HepG2 (cell line): ENCODE results near the gene ZNF574. TPM values are rescaled to one million over a fixed set of nuclear protein-coding genes. Genes with fewer than 3 reads are reported as not detected.

Source experiments
- ATAC-seq: fragments of 200-7000 bp; cut with Tn5 transposase; 3 replicates; pipeline ENCODE4 v1.9.1; 2020; ENCODE audit warnings: mild to moderate bottlenecking, moderate library complexity
- BruUV-seq: library from RNA; stranded (reverse); fragments of 400-500 nt; replicated peaks from 2 replicates; lab custom pipeline; 2021; lab: Mats Ljungman, UMichigan
- CTCF ChIA-PET: fragments of 300-600 bp; formaldehyde crosslinking; extraction: SDS; loops from one replicate; lab custom pipeline; 2021; ENCODE audit warnings: low total read pairs, inconsistent platforms, low intra/inter-chr PET ratio; lab: Yijun Ruan, JAX
- POLR2A ChIA-PET: fragments of 350-600 bp; sonication (Branson Sonifier 250); formaldehyde crosslinking; loops from one replicate; lab custom pipeline; 2020; ENCODE audit warnings: antibody characterized with exemption, inconsistent platforms; lab: Yijun Ruan, JAX
- DNase-seq: peaks from one replicate; pipeline ENCODE4 v3.0.0-alpha.2; 2015; ENCODE audit warnings: low spot score
- FAIRE-seq: peaks from 3 replicates; lab custom pipeline; 2011; peaks lifted over from hg19 to GRCh38; lab: Jason Lieb, UNC
- H2AFZ ChIP-seq: one replicate; pipeline ENCODE4 v1.6.1; 2011; ENCODE audit warnings: low read length, inconsistent platforms
- H3K27ac ChIP-seq: fragments of 300-600 bp; 3 replicates; pipeline ENCODE4 v1.8.0; 2011; ENCODE audit warnings: mixed run types, mild to moderate bottlenecking, mixed read lengths, low read length, inconsistent platforms; ENCODE audit not compliant: insufficient read depth; ENCODE audit errors: extremely low read length
- H3K27me3 ChIP-seq, 2 experiments: fragments of 200-600 bp in 1 of 2; 2 replicates in 1 of 2; 3 replicates in 1 of 2; pipeline versions ENCODE4 v1.6.0 to v1.8.0; 2011; ENCODE audit warnings: low read length in 2 of 2, mild to moderate bottlenecking in 2 of 2, moderate library complexity in 2 of 2, inconsistent platforms in 1 of 2; ENCODE audit not compliant: insufficient read depth in 2 of 2, control insufficient read depth in 1 of 2
- H3K36me3 ChIP-seq, 2 experiments: fragments of 200-600 bp in 1 of 2; replicated peaks in 1 of 2; 2 replicates in 1 of 2; 3 replicates in 1 of 2; pipeline versions ENCODE4 v1.5.1 to v1.8.0; 2011; ENCODE audit warnings: low read length in 2 of 2, inconsistent platforms in 1 of 2; ENCODE audit not compliant: insufficient read depth in 2 of 2, control insufficient read depth in 1 of 2
- H3K4me1 ChIP-seq: 2 replicates; pipeline ENCODE4 v1.5.1; 2012; ENCODE audit warnings: low read length, inconsistent platforms; ENCODE audit not compliant: insufficient read depth
- H3K4me2 ChIP-seq: 2 replicates; pipeline ENCODE4 v1.6.0; 2011; ENCODE audit warnings: low read depth, low read length, inconsistent platforms
- H3K4me3 ChIP-seq, 3 experiments: fragments of 200-600 bp in 1 of 3; sonication (generic), shearing (Covaris generic) in 1 of 3; replicated peaks in 1 of 3; 2 replicates each; pipeline ENCODE4 v1.5.1; 2011 to 2016; ENCODE audit warnings: low read length in 3 of 3, inconsistent platforms in 2 of 3, low read depth in 2 of 3, mild to moderate bottlenecking in 2 of 3, control low read depth in 1 of 3, mixed read lengths in 1 of 3; ENCODE audit not compliant: insufficient read depth in 1 of 3
- H3K79me2 ChIP-seq: one replicate; pipeline ENCODE4 v1.6.1; 2011; ENCODE audit warnings: low read length, inconsistent platforms; ENCODE audit not compliant: insufficient read depth
- H3K9ac ChIP-seq: 2 replicates; pipeline ENCODE4 v1.6.0; 2011; ENCODE audit warnings: mild to moderate bottlenecking, low read depth, low read length, inconsistent platforms; ENCODE audit not compliant: insufficient read depth
- H3K9me3 ChIP-seq: 2 replicates; pipeline ENCODE4 v1.5.1; 2012; ENCODE audit warnings: mild to moderate bottlenecking, low read length
- H4K20me1 ChIP-seq: 2 replicates; pipeline ENCODE4 v1.6.0; 2011; ENCODE audit warnings: inconsistent platforms, mild to moderate bottlenecking, low read length, moderate library complexity; ENCODE audit not compliant: insufficient read depth
- AGO2 ChIP-seq: fragments of 200-400 bp; formaldehyde crosslinking; optimal IDR thresholded peaks from 2 replicates; pipeline ENCODE3; 2017; ENCODE audit warnings: mild to moderate bottlenecking, low read depth, low read length, moderate library complexity
- ESRRA ChIP-seq: sonication (generic); formaldehyde crosslinking; IDR thresholded peaks from 2 replicates; pipeline ENCODE4 v1.5.1; 2020; ENCODE audit warnings: mild to moderate bottlenecking, low read depth, missing genetic modification reagents
- FOXA3 ChIP-seq: IDR thresholded peaks from 2 replicates; pipeline ENCODE4 v1.6.1; 2016; ENCODE audit warnings: missing genetic modification reagents, missing compliant biosample characterization
- GPN1 ChIP-seq: sonication (generic); formaldehyde crosslinking; IDR thresholded peaks from 2 replicates; pipeline ENCODE4 v1.5.1; 2020; ENCODE audit warnings: missing genetic modification reagents, borderline replicate concordance
- KAT7 ChIP-seq: IDR thresholded peaks from 2 replicates; pipeline ENCODE4 v1.6.1; 2018; ENCODE audit warnings: borderline replicate concordance, missing compliant biosample characterization
- ZBTB49 ChIP-seq: sonication (generic); formaldehyde crosslinking; IDR thresholded peaks from 2 replicates; pipeline ENCODE4 v1.4.0; 2020; ENCODE audit warnings: missing genetic modification reagents, borderline replicate concordance
- ZNF530 ChIP-seq: sonication (generic); formaldehyde crosslinking; IDR thresholded peaks from 2 replicates; pipeline ENCODE4 v1.5.0; 2020; ENCODE audit warnings: low read depth, mild to moderate bottlenecking, missing genetic modification reagents
- ZNF670 ChIP-seq: sonication (generic); formaldehyde crosslinking; IDR thresholded peaks from 2 replicates; pipeline ENCODE4 v1.8.0; 2022; ENCODE audit warnings: mild to moderate bottlenecking, missing genetic modification reagents, borderline replicate concordance
- WGBS: methylation state at CpG from one replicate; pipeline ENCODE4 v1.1.6; 2017; ENCODE audit warnings: low lambda C conversion rate; 5-methylcytosine and 5-hydroxymethylcytosine counted together
- in situ Hi-C: cut with HindIII; loops from 2 replicates; pipeline ENCODE4 v1.10.0; 2017; ENCODE audit warnings: low pct_unique_long_range_greater_than_20kb; ENCODE audit not compliant: extremely low pct_ligation_motif_present
- intact Hi-C: fragments of 100-400 bp; cut with micrococcal nuclease; formaldehyde crosslinking; loops from one replicate; pipeline ENCODE4 v1.10.0; 2022; ENCODE audit not compliant: unreplicated experiment
- polyA plus RNA-seq, 8 experiments: library from polyadenylated mRNA; depleted of rRNA in 3 of 8; stranded (reverse) in 7 of 8; unstranded in 1 of 8; fragments of >200 nt; fragmentation: Illumina TruSeq in 4 of 8; extraction: Trizol in 4 of 8; gene quantifications; 2 replicates each; pipeline versions ENCODE4 v1.2.1 to v1.2.3, GENCODE V29; 2011 to 2016; ENCODE audit warnings: low read depth in 4 of 8, missing spikeins in 1 of 8, mixed read lengths in 1 of 8; ENCODE audit not compliant: insufficient read depth in 1 of 8
- total RNA-seq, 5 experiments: library from RNA; depleted of rRNA; stranded (reverse); fragments of >200 nt; fragmentation: Illumina TruSeq; extraction: Trizol; gene quantifications; 2 replicates each; pipeline ENCODE4 v1.2.3, GENCODE V29; 2016; ENCODE audit warnings: low read depth in 1 of 5
- TF ChIP-seq, protein P1 (sequence below): sonication (generic); formaldehyde crosslinking; IDR thresholded peaks from 2 replicates; pipeline ENCODE4 v1.4.0; 2020; ENCODE audit warnings: low read depth, mild to moderate bottlenecking, missing genetic modification reagents
- TF ChIP-seq, protein P2 (sequence below): sonication (generic); formaldehyde crosslinking; IDR thresholded peaks from 2 replicates; pipeline ENCODE4 v1.8.0; 2022; ENCODE audit warnings: missing genetic modification reagents, low read depth, mild to moderate bottlenecking, borderline replicate concordance
- TF ChIP-seq, protein P3 (sequence below): sonication (generic); formaldehyde crosslinking; conservative IDR thresholded peaks from 2 replicates; pipeline ENCODE4 v1.4.0; 2020; ENCODE audit warnings: missing genetic modification reagents
- TF ChIP-seq, protein P4 (sequence below): sonication (generic); formaldehyde crosslinking; IDR thresholded peaks from 2 replicates; pipeline ENCODE4 v1.4.0; 2020; ENCODE audit warnings: mild to moderate bottlenecking, low read depth, missing genetic modification reagents

The ZNF574 gene
- total and polyA plus RNA-seq, 2 of the 13 experiments (the other 11 are each of a cell fraction or from before 2014, with no cell fraction given), result 7.7 to 7.9 TPM

DNA sequence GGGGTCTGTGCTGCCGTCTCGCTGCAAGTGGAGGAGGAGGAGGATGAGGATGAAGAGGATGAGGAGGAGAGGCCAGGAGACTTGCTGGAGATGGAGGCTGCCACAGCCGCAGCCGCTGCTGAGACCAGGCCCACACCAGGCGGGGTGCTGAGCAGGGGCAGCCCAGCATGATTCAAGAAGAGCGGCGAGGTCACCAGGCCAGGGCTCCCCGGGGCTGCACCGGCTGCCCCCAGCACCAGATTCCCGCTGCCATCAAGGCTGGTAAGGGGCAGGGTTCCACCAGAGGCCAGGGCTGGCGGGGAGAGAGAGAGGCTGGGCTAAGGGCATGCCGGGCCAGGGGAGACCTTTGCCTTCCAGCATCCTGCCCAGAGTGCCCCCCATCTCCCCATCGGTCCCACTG is 15.3 kb downstream of the ZNF574 start:
- no peak for ATAC-seq
- H3K9ac ChIP-seq, result no peak overlapping the region
- POLR2A ChIA-PET, result interaction anchor here (1.8 kb wide), 1 partner anchor 15 kb away, joined by 4 read pairs; the partner anchor contains the start of gene ZNF574
- intact Hi-C loops, result no loop called here
- H3K27me3 ChIP-seq, result peaks cover 1 to 28% of the 10 kb centered on the region in 2 experiments; a peak in 4 of 5 replicates
- TF ChIP-seq, protein P1, sequence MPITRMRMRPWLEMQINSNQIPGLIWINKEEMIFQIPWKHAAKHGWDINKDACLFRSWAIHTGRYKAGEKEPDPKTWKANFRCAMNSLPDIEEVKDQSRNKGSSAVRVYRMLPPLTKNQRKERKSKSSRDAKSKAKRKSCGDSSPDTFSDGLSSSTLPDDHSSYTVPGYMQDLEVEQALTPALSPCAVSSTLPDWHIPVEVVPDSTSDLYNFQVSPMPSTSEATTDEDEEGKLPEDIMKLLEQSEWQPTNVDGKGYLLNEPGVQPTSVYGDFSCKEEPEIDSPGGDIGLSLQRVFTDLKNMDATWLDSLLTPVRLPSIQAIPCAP, result no peak
- TF ChIP-seq, protein P2, sequence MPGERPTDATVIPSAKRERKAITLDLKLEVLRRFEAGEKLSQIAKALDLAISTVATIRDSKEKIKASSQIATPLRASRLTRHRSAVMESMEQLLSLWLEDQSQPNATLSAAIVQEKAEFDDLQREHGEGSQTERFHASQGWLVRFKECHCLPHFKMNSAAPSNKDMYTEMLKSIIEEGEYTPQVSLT, result no peak
- TF ChIP-seq GPN1 (CRISPR knock-in tag) (no peak), AGO2 (no peak), ZBTB49 (CRISPR knock-in tag) (no peak), FOXA3 (CRISPR knock-in tag) (no peak), KAT7 (CRISPR knock-in tag) (no peak), ESRRA (CRISPR knock-in tag) (no peak), ZNF670 (CRISPR knock-in tag) (no peak), ZNF530 (CRISPR knock-in tag) (no peak)
- TF ChIP-seq, protein P3, sequence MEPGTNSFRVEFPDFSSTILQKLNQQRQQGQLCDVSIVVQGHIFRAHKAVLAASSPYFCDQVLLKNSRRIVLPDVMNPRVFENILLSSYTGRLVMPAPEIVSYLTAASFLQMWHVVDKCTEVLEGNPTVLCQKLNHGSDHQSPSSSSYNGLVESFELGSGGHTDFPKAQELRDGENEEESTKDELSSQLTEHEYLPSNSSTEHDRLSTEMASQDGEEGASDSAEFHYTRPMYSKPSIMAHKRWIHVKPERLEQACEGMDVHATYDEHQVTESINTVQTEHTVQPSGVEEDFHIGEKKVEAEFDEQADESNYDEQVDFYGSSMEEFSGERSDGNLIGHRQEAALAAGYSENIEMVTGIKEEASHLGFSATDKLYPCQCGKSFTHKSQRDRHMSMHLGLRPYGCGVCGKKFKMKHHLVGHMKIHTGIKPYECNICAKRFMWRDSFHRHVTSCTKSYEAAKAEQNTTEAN, result no peak
- TF ChIP-seq, protein P4, sequence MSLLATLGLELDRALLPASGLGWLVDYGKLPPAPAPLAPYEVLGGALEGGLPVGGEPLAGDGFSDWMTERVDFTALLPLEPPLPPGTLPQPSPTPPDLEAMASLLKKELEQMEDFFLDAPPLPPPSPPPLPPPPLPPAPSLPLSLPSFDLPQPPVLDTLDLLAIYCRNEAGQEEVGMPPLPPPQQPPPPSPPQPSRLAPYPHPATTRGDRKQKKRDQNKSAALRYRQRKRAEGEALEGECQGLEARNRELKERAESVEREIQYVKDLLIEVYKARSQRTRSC, result no peak
- TF ChIP-seq, all 625 proteins: peak for 0
- Histone ChIP-seq H3K36me3 (no peaks in the 10 kb centered on the region), H3K4me2 (no peak overlapping the region), H3K27ac (no peak overlapping the region), H3K4me1 (peaks cover 24% of the 10 kb centered on the region), H2AFZ (no peak overlapping the region), H3K9me3 (no peaks in the 10 kb centered on the region), H3K79me2 (no peaks in the 10 kb centered on the region), H3K4me3 (no peak overlapping the region), H4K20me1 (no peaks in the 10 kb centered on the region)
- no TSS peak for BruUV-seq
- 78% methylated on average over 6 of the region's 13 CpGs for WGBS
- no peak for FAIRE-seq
- DNase-seq, result no peak
- CTCF ChIA-PET, result no interaction called here
- in situ Hi-C loops, result no loop called here
